ENCODE results near the gene C6orf132. TPM values are rescaled to one million over a fixed set of nuclear protein-coding genes. Genes with fewer than 3 reads are reported as not detected.

The C6orf132 gene
- total RNA-seq, 1 donor from 2014 or later = 4.0 TPM

GRCh38 chr6:42095776-42096541 lies 46.5 kb downstream of the C6orf132 start:
- Mint-ChIP-seq H3K27ac (ENCODE audit: unreplicated experiment) (no peak overlapping the region), H3K4me3 (ENCODE audit: unreplicated experiment) (no peak overlapping the region), H3K36me3 (ENCODE audit: unreplicated experiment) (no peaks in the 10 kb centered on the region), H3K9me3 (ENCODE audit: unreplicated experiment) (no peaks in the 10 kb centered on the region), H3K27me3 (ENCODE audit: unreplicated experiment) (peaks cover 4% of the 10 kb centered on the region), H3K4me1 (ENCODE audit: unreplicated experiment) (peaks cover 16% of the 10 kb centered on the region)
- TF ChIP-seq, protein P1, sequence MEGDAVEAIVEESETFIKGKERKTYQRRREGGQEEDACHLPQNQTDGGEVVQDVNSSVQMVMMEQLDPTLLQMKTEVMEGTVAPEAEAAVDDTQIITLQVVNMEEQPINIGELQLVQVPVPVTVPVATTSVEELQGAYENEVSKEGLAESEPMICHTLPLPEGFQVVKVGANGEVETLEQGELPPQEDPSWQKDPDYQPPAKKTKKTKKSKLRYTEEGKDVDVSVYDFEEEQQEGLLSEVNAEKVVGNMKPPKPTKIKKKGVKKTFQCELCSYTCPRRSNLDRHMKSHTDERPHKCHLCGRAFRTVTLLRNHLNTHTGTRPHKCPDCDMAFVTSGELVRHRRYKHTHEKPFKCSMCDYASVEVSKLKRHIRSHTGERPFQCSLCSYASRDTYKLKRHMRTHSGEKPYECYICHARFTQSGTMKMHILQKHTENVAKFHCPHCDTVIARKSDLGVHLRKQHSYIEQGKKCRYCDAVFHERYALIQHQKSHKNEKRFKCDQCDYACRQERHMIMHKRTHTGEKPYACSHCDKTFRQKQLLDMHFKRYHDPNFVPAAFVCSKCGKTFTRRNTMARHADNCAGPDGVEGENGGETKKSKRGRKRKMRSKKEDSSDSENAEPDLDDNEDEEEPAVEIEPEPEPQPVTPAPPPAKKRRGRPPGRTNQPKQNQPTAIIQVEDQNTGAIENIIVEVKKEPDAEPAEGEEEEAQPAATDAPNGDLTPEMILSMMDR (IDR thresholded peaks at IDR 0.05) = no peak
- DNase-seq (ENCODE audit: extremely low spot score, unreplicated experiment) = no peak

DNA sequence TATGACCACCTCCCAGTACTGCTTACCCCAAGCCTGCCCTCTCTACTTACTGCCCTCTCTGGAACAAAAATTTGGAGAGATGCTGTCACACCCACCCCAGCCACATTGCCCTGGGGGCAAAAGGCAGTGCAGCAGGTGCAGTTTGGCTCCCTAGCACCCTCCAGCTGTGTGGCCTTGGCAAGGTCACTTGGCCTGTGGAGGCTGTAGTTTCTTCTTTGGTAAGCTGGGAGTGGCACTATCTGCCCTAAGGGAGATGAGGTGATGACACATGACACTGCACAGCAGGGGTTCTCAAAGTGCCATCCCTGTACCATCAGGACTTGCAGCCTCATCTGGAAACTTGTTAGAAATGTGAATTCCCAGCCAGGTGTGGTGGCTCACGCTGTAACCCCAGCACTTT lies 47.3 kb downstream of the C6orf132 start:
- TF ChIP-seq, protein P1 (IDR thresholded peaks at IDR 0.05) = no peak
- no peaks in the 10 kb centered on the region for H3K36me3 Mint-ChIP-seq (ENCODE audit: unreplicated experiment)

GRCh38 chr6:42093582-42094329 lies 48.7 kb downstream of the C6orf132 start:
- H3K27ac Mint-ChIP-seq (ENCODE audit: unreplicated experiment) = no peak overlapping the region
- peaks cover 4% of the 10 kb centered on the region for H3K27me3 Mint-ChIP-seq (ENCODE audit: unreplicated experiment)

More for the DNA sequence above, 47.3 kb downstream of the C6orf132 start:
- Mint-ChIP-seq H3K27ac (ENCODE audit: unreplicated experiment) (no peak overlapping the region), H3K4me1 (ENCODE audit: unreplicated experiment) (peaks cover 9% of the 10 kb centered on the region), H3K9me3 (ENCODE audit: unreplicated experiment) (no peaks in the 10 kb centered on the region), H3K4me3 (ENCODE audit: unreplicated experiment) (no peak overlapping the region), H3K27me3 (ENCODE audit: unreplicated experiment) (peaks cover 4% of the 10 kb centered on the region)
- no peak for DNase-seq (ENCODE audit: extremely low spot score, unreplicated experiment)

DNA sequence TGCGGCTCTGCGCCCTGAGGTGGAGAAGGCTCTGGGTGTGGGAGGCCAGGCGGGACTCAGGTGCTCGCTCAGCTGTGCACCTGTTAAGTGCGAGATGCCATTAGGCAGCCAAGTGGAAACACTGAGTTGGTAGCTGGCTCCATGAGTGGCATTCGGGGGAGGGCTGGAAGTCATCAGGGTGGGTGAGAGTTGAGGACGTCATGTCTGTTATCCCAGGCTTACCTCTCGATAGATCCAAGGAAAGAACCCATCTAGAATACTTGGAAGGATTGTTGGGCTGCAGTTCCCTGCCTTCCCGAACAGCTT lies 50.7 kb downstream of the C6orf132 start:
- Mint-ChIP-seq H3K27me3 (ENCODE audit: unreplicated experiment) (peaks cover 2% of the 10 kb centered on the region), H3K9me3 (ENCODE audit: unreplicated experiment) (no peaks in the 10 kb centered on the region)

More at GRCh38 chr6:42093582-42094329, 48.7 kb downstream of the C6orf132 start:
- DNase-seq (ENCODE audit: extremely low spot score, unreplicated experiment) = no peak
- H3K36me3 Mint-ChIP-seq (ENCODE audit: unreplicated experiment) = no peaks in the 10 kb centered on the region
- peaks cover 6% of the 10 kb centered on the region for H3K4me1 Mint-ChIP-seq (ENCODE audit: unreplicated experiment)
- H3K9me3 Mint-ChIP-seq (ENCODE audit: unreplicated experiment) = no peaks in the 10 kb centered on the region
- H3K4me3 Mint-ChIP-seq (ENCODE audit: unreplicated experiment) = no peak overlapping the region
- TF ChIP-seq, protein P1 (IDR thresholded peaks at IDR 0.05) = no peak

More for the DNA sequence above, 50.7 kb downstream of the C6orf132 start:
- H3K27ac Mint-ChIP-seq (ENCODE audit: unreplicated experiment) = no peak overlapping the region
- no peak for DNase-seq (ENCODE audit: extremely low spot score, unreplicated experiment)
- H3K36me3 Mint-ChIP-seq (ENCODE audit: unreplicated experiment) = no peaks in the 10 kb centered on the region
- H3K4me1 Mint-ChIP-seq (ENCODE audit: unreplicated experiment) = peaks cover 16% of the 10 kb centered on the region
- H3K4me3 Mint-ChIP-seq (ENCODE audit: unreplicated experiment) = no peak overlapping the region
- TF ChIP-seq, protein P1 (IDR thresholded peaks at IDR 0.05) = no peak

All from osteocyte (in vitro differentiated cells).